HG03575 (cell line): Measurements from ENCODE around the gene DLG5.
"Not testable (repeated sequence)": the region's sequence is repeated elsewhere in the genome, so short reads cannot be mapped to it uniquely, and the experiment has no call there.

Experiments
- ATAC-seq: cut with Tn5 transposase; IDR thresholded peaks from one replicate; pipeline ENCODE4 v1.9.1; 2021; ENCODE audit not compliant: unreplicated experiment, insufficient number of reproducible peaks, low FRiP score; ENCODE audit errors: extremely low read depth

The DLG5 gene

DNA sequence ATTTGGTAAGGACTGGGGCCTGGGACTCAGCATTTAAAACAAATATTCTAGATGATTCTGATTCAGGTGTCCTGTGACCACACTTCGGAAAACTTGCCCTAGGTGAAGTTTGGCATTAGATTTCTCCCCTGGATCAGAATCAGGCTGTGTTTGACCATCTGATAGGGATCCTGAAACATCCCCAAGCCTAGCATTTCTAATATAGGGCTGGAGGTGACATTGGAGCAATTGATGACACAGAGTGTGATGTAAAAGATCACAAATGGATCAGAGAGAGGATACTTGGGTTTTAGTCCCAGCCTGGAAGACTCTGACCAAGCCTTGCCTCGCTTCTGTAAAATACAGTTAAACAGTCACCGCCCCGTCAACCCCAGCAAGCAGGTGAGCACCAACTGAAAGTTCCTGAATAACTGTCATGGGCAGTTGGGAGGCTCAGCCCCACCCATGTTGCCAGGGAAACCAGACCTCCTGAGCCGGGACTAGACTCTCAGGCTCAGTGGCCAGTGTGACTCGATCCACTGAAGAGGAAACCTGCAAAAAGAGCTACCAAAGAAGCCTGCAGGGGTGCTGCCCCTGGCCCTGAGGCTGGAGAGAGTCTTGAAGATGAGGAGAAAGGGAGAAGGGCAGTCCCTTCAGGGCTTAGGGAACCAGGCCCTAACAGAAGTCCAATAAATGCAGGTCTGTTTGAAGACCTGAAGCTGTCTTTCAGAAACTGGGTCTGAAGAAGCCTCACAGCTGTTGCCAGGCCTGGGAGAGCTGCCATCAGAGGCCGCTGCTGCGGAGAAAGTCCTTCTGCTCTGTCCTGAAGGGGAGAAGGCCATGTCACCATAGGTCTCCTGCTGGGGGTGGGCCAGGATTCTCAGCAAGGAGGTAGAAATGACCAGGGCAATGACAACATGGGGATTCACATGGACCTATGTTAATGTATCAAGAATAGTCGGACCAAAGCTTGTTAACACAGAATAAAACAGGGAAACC, 162.8 kb downstream of the DLG5 start:
- ATAC-seq, result no peak

DNA sequence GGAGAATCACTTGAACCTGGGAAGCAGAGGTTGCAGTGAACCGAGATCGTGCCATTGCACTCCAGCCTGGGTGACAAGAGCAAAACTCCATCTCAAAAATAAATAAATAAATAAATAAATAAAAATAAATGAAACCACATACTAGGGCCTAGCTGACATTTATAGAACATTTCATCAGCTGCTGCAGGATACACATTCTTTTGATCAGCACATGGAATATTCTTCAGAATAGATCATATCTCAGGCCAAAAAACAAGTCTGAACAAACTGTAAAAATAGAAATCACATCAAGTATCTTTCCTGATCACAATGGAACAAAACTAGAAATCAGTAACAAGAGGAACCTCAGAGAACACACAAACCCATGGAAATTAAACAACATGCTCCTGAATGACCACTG, 168.1 kb downstream of the DLG5 start:
- not testable (repeated sequence) for ATAC-seq

DNA sequence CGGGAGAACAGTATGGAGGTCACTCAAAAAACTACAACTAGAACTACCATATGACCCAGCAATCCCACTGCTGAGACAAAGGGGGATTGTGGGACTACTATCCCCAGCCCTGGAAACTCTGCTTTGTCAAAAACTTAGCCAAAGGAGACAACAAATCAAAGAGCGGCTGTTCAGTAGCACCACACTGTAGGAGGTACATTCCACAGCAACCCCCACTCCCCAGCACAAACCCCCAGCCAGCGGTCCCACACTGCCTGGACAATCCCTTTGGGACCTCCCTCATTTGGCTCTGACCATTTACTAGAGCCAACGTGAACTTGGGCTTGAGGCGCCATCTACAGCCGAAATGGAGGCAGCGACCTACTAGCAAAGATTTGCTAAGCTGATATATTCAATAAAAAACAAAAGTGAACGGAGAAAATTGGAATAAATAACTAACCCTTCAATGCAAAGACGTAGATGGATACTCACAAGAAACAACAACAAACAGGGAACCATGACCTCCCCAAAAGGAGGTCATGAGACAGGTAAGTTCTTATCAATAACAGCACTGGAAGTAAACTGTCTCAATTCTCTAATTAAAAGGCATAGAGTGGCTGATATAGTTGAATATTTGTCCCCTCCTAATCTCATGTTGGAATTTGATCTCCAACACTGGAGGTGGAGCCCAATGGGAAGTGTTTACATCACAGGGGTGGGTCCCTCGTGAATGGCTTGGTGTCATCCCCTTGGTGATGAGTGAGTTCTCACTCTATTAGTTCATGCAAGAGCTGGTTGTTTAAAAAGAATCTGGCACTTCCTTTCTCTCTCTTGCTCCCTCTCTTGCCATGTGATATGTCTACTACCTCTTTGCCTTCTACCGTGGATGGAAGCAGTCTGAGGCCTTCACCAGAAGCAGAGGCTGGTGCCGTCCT, 170.0 kb downstream of the DLG5 start:
- no peak for ATAC-seq

DNA sequence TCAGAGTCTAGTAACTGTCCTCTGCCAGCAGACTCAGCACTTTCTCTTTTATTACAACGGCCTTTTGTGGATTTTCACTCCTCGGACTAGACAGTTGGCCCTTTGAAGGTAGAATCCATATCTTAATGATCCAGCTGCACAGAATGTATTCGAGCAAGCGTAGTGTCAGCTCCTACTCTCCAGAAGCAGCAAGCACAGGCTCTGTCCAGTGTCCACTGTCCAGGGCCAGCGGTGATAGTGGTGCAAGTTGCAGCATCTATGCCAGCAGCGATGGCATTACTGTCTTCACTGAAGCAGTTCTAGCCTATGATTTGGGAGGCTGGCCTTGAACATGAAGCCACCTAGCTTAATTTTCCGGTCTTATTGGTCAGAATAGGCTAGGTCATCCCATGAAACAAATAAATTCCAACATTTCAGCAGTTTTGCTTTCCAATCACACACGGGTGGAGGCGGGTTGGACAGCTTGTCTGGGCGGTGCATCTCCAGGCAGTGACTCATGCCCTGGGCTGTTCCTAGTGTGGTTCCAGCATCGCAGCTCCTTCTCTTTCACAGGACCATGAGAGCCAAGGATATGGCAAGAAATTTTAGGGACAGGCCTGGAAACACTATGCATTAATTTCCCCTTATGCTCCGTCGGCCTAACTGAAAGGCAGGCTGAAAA, 180.4 kb downstream of the DLG5 start:
- no peak for ATAC-seq

DNA sequence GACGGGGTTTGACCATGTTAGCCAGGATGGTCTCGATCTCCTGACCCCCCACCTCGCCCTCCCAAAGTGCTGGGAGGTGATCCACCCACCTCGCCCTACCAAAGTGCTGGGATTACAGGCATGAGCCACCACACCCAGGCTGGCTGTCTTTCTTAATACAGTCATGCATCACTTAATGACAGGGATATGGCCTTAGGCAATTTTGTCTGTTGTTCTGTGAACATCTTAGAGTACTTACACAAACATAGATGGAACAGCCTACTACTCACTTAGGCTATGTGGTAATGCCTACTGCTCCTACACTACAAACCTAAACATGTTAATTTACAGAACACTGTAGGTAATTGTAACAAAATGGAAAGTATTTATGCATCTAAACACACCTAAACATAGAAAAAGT, 182.3 kb downstream of the DLG5 start:
- no peak for ATAC-seq

DNA sequence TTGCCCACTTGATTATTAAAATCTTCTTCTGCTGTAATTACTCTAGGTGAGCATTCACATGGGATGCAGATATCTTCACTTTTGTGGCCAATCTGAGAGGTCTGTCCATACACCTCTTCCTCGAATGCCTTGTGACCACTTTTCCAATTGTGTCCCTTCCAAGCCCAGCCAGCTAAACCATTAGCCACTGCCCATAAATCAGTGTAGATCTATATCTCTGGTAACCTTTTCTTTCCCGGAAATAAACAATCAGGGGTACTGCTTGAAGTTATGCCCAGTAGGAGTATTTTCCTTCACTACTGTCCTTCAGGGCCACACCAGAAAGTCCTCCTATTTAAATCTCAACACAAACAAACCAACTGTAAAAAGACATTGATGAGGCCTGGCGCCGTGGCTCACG, 184.4 kb downstream of the DLG5 start:
- no peak for ATAC-seq

DNA sequence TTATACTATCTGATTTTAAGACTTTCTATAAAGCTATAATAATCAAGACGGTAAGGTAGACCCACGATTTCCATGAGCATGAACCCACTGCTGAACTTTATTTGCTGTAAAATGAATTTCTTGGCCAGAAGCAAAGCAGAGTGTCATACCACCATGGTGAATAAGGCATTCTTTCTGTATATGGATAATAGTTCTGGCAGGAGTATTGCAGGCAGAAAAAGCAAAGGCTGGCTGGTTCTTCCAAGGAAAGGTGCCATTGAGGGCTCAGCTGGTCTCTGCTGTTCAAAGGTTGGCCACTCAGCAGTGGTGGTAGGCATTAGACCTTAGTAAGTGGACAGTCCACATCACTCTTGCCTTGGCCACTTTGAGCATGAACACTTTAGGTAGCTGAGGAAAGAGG, 184.8 kb downstream of the DLG5 start:
- ATAC-seq, result no peak
